HepG2 (cell line): ENCODE data around the gene TMUB1. TPM values are rescaled to one million over a fixed set of nuclear protein-coding genes. Genes with fewer than 3 reads are reported as not detected.

ENCODE experiments used
- CREM ChIP-seq, 2 experiments: sonication (generic) in 1 of 2; formaldehyde crosslinking in 1 of 2; IDR thresholded peaks; 2 replicates each; pipeline versions ENCODE4 v1.4.0 to v1.6.1; 2016 to 2020; ENCODE audit warnings: antibody characterized with exemption in 1 of 2, mild to moderate bottlenecking in 1 of 2, missing genetic modification reagents in 1 of 2
- DRAP1 ChIP-seq: IDR thresholded peaks from 2 replicates; pipeline ENCODE4 v1.6.1; 2016; ENCODE audit warnings: missing genetic modification reagents, missing compliant biosample characterization
- ERF ChIP-seq: IDR thresholded peaks from 2 replicates; pipeline ENCODE4 v1.6.1; 2018; ENCODE audit warnings: missing biosample characterization, missing genetic modification reagents
- IKZF4 ChIP-seq: sonication (generic); formaldehyde crosslinking; IDR thresholded peaks from 2 replicates; pipeline ENCODE4 v1.5.1; 2020; ENCODE audit warnings: borderline replicate concordance, mild to moderate bottlenecking, low read depth, missing genetic modification reagents; ENCODE audit errors: not compliant biosample characterization
- KIAA2018 ChIP-seq: sonication (generic); formaldehyde crosslinking; IDR thresholded peaks from 2 replicates; pipeline ENCODE4 v1.5.0; 2020; ENCODE audit warnings: mild to moderate bottlenecking, missing genetic modification reagents, borderline replicate concordance
- MEIS1 ChIP-seq: sonication (generic); formaldehyde crosslinking; IDR thresholded peaks from 2 replicates; pipeline ENCODE4 v1.9.0; 2021; ENCODE audit warnings: mild to moderate bottlenecking, missing genetic modification reagents, moderate library complexity, borderline replicate concordance
- MTA1 ChIP-seq: sonication (generic); formaldehyde crosslinking; IDR thresholded peaks from 2 replicates; pipeline ENCODE4 v1.4.0; 2020; ENCODE audit warnings: missing genetic modification reagents, mild to moderate bottlenecking, borderline replicate concordance
- PHF5A ChIP-seq: IDR thresholded peaks from one replicate; pipeline ENCODE4 v1.6.1; 2018; ENCODE audit warnings: low read depth, missing genetic modification reagents; ENCODE audit not compliant: unreplicated experiment
- RFXAP ChIP-seq: sonication (generic); formaldehyde crosslinking; IDR thresholded peaks from 2 replicates; pipeline ENCODE4 v1.4.0; 2020; ENCODE audit warnings: missing genetic modification reagents, borderline replicate concordance
- SAP130 ChIP-seq: IDR thresholded peaks from 2 replicates; pipeline ENCODE4 v1.6.1; 2016; ENCODE audit warnings: low read depth
- SP140L ChIP-seq: sonication (generic); formaldehyde crosslinking; IDR thresholded peaks from 2 replicates; pipeline ENCODE4 v1.4.0; 2020; ENCODE audit warnings: missing genetic modification reagents, borderline replicate concordance
- STAG1 ChIP-seq: sonication (generic); formaldehyde crosslinking; IDR thresholded peaks from 2 replicates; pipeline ENCODE4 v1.4.0; 2020; ENCODE audit warnings: missing genetic modification reagents
- TCF12 ChIP-seq, 2 experiments: fragments of 450-650 bp in 1 of 2; sonication (generic) in 1 of 2; formaldehyde crosslinking in 1 of 2; IDR thresholded peaks; 2 replicates each; pipeline versions ENCODE4 v1.6.1 to v1.8.0; 2017 to 2022; ENCODE audit warnings: antibody characterized with exemption in 1 of 2, mild to moderate bottlenecking in 1 of 2, missing genetic modification reagents in 1 of 2, moderate library complexity in 1 of 2
- ZBTB14 ChIP-seq: sonication (generic); formaldehyde crosslinking; IDR thresholded peaks from 2 replicates; pipeline ENCODE4 v1.4.0; 2020; ENCODE audit warnings: missing genetic modification reagents
- ZNF18 ChIP-seq: sonication (generic); formaldehyde crosslinking; IDR thresholded peaks from 2 replicates; pipeline ENCODE4 v1.8.0; 2022; ENCODE audit warnings: mild to moderate bottlenecking, missing genetic modification reagents; ENCODE audit not compliant: insufficient replicate concordance
- ZNF747 ChIP-seq: sonication (generic); formaldehyde crosslinking; IDR thresholded peaks from 2 replicates; pipeline ENCODE4 v1.8.1; 2023; ENCODE audit warnings: missing genetic modification reagents, mild to moderate bottlenecking, borderline replicate concordance
- polyA plus RNA-seq, 8 experiments: library from polyadenylated mRNA; depleted of rRNA in 3 of 8; stranded (reverse) in 7 of 8; unstranded in 1 of 8; fragments of >200 nt; fragmentation: Illumina TruSeq in 4 of 8; extraction: Trizol in 4 of 8; gene quantifications; 2 replicates each; pipeline versions ENCODE4 v1.2.1 to v1.2.3, GENCODE V29; 2011 to 2016; ENCODE audit warnings: low read depth in 4 of 8, missing spikeins in 1 of 8, mixed read lengths in 1 of 8; ENCODE audit not compliant: insufficient read depth in 1 of 8
- total RNA-seq, 5 experiments: library from RNA; depleted of rRNA; stranded (reverse); fragments of >200 nt; fragmentation: Illumina TruSeq; extraction: Trizol; gene quantifications; 2 replicates each; pipeline ENCODE4 v1.2.3, GENCODE V29; 2016; ENCODE audit warnings: low read depth in 1 of 5

TMUB1 gene
- total and polyA plus RNA-seq, 2 of the 13 experiments (the other 11 are each of a cell fraction or from before 2014, with no cell fraction given) = 44.8 to 51.6 TPM

- TF ChIP-seq MTA1 (CRISPR knock-in tag) (0 out of 2 replicates have a peak, but pooled peaks have one; percentile 28), SP140L (CRISPR knock-in tag) (no peak), KIAA2018 (no peak), SAP130 (CRISPR knock-in tag) (peak; percentile 60), DRAP1 (CRISPR knock-in tag) (0 out of 2 replicates have a peak, but pooled peaks have one; percentile 28), RFXAP (CRISPR knock-in tag) (no peak), ZBTB14 (CRISPR knock-in tag) (peak; percentile 30; the same call in 1 of the 2 replicates), TCF12 (IDR thresholded peaks at IDR 0.05) (no peak), TCF12 (CRISPR knock-in tag; IDR thresholded peaks at IDR 0.05) (no peak), ZNF747 (CRISPR knock-in tag) (no peak), ERF (CRISPR knock-in tag) (peak; percentile 26; the same call in 1 of the 2 replicates), PHF5A (CRISPR knock-in tag) (no peak), CREM (IDR thresholded peaks at IDR 0.05) (no peak), CREM (CRISPR knock-in tag; IDR thresholded peaks at IDR 0.05) (no peak), MEIS1 (CRISPR knock-in tag) (peak; percentile 70; the same call in 1 of the 2 replicates), ZNF18 (CRISPR knock-in tag) (peak; percentile 22), STAG1 (CRISPR knock-in tag) (0 out of 2 replicates have a peak, but pooled peaks have one; percentile 11), IKZF4 (peak; percentile 52)
Observed at GRCh38 chr7:151087245-151088018, 4.1 kb upstream of the TMUB1 start (continued).
